LHCN-M2 (cell line): ENCODE measurements around the gene SPON1. TPM values are rescaled to one million over a fixed set of nuclear protein-coding genes. Genes with fewer than 3 reads are reported as not detected.
"Not testable (repeated sequence)": the region's sequence is repeated elsewhere in the genome, so short reads cannot be mapped to it uniquely, and the experiment has no call there.

ENCODE experiments used
- DNase-seq: peaks from one replicate; pipeline ENCODE4 v3.0.0-alpha.2; 2012; ENCODE audit warnings: low read depth
- polyA plus RNA-seq: library from polyadenylated mRNA; unstranded; fragments of >200 nt; gene quantifications from one replicate; pipeline ENCODE4 v1.2.1, GENCODE V29; 2012; ENCODE audit warnings: missing spikeins
- total RNA-seq: library from RNA; depleted of rRNA; stranded (reverse); fragments of >200 nt; gene quantifications from 2 replicates; pipeline ENCODE4 v1.2.3, GENCODE V29; 2014; rRNA removed

SPON1 gene
- not detected in 2 replicates for total RNA-seq
- 0.73 TPM for polyA plus RNA-seq

DNA sequence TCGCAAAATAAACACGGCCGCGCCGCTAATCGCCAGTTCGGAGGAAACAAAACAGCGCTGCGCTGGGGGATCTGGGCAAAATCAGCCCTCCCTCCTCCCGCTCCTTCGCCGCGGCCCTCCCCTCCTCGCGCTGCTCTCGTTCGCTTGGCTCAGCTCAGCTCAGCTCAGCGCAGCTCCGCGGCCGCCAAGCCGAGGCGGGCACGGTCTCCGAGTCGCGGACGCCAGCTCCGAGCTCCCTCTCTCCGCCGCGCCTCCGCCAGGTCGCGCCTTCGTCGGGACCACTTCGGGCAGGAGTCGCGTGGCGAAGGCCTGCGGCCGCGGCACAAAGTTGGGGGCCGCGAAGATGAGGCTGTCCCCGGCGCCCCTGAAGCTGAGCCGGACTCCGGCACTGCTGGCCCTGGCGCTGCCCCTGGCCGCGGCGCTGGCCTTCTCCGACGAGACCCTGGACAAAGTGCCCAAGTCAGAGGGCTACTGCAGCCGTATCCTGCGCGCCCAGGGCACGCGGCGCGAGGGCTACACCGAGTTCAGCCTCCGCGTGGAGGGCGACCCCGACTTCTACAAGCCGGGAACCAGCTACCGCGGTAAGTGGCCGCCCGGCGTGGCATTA is at the start of gene SPON1:
SPON1 (plus strand) TSS at position 162 of the 607 bp plus-strand sequence; CDS start at position 344, 182 bp downstream.
- no peak for DNase-seq

DNA sequence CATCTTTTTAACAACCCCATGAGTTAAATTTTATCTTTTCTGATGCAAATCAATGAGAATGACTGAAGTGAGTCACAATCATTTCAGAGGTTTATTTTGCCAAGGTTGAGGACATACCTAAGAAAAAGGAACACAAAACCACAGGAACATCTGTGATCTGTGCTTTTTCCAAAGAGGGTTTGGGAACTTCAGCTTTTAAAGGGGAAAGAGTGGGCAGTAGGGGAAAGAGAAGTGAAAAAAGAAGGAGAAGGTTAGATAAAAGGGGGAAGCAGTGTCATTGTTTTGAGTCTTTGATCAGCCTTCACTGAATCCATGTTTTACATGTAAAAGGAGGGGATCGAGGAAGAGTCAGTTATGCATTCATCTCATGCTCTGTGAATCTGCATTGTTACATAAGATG is 45.3 kb upstream of the SPON1 start:
- no peak for DNase-seq

DNA sequence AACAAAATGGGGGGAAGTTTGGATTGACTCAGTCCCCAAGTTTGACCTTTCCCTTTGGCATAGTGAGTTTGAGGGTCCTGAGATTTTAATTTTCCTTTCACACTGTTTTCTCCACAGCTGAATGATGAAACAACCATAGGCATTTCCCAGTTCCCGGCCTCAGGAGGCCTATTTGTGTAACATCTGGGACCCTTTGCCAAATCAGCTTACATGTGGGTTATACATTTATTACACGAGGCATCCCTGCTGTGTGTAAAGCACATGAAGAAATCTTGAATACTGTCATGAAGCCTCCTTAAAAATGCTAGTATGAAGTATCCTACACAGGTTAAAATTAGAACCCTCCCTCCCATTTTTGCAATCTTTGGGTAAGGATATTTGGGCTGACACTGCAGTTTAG is 44.6 kb upstream of the SPON1 start:
- DNase-seq: no peak

DNA sequence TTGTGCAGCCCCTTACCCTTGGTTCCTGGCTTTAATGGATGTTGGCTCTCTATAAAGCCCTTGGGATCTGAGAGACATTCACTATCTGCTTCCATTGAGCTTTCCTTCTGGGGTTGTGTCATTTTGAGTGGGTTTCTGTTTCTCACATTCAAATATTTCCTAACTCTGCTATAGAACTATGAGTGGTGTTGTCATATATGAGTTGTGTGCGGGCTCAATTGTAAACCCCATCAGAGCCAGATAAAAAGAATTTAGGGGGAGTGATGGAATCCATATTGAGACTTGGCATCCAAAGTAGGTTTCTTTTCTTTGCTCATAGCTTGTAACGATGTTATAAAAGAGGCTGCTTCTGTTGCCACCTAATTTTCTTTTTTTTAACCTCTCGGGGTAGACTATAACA is 41.8 kb upstream of the SPON1 start:
- DNase-seq: no peak

DNA sequence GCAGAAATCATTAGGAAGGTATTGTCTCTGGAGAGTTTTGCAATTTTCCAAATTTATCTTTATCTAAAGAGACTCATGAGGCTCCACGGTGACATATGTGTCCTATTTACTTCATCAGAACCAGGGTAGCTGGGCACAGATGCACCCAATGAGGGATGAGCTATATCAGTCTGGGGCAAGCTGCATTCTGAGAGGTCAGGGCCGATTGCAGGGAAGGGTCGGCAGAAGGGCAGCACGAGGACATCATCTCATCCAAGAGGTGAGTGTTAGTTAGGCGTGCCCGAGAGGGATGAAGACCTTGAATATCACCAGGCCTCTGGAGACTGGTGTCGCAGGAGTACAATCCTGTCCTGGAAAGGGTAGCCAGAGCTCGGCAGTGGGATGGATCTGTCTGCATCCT is 41.0 kb upstream of the SPON1 start:
- no peak for DNase-seq

DNA sequence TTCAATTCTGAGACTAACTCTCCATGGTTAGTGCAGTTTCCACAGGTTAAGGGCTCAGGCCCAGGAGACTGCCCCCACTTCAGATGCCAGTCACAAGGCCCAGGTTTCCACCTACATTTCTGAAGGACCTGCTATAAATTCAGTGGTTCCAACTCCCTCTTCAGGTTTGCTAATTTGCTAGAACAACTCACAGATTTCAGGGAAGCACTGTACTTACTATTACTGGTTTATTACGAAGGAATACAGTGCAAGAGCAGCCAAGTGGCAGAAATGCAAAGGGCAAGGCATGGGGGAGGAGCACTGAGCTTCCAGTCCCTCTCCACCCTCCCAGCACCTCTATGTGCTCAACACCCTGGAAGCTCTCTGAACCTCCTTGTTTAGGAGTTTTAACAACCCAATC is 39.3 kb upstream of the SPON1 start:
- no peak for DNase-seq

DNA sequence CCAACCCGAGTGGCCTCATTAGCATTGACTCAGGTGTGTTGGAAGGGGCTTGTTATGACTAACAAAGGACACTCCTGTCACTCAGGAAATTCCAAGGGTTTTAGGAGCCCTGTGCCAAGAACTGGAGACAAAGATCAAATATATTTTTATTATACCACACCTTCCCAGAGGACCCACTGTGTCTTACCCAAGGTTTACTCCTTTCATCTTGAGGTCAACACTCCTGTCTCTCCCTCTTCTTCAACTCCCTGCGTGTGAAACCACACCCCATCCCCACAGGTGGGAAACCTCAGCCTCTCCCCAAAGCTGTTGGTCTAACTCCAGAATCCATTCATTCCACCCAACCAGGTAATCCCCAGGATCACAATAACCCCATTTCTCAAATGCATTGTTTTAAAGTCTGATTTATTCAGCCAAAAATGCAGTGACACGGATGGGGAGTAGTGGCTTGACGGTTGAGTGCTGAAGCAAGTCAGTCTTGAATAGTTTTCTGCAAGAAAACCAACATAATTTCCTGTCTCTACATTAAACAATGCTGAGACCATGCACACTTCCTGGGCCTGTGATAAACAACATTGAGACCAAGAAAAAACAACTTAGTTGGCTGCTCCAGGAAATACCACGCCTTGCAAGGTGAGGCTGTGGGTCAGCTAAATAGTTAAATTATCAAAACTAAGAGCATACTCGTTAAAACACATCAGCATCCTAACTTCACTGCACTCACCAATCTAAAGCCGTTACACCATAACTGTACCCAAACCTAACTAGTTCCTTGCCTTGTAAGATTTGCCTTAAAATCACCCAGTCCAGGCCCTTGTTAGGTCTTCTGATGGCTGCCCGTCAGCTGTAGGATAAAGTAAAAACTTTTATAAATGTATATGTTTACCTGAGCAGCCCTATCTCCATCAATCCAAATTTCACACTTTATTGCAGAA is 38.5 kb upstream of the SPON1 start:
- DNase-seq: no peak

DNA sequence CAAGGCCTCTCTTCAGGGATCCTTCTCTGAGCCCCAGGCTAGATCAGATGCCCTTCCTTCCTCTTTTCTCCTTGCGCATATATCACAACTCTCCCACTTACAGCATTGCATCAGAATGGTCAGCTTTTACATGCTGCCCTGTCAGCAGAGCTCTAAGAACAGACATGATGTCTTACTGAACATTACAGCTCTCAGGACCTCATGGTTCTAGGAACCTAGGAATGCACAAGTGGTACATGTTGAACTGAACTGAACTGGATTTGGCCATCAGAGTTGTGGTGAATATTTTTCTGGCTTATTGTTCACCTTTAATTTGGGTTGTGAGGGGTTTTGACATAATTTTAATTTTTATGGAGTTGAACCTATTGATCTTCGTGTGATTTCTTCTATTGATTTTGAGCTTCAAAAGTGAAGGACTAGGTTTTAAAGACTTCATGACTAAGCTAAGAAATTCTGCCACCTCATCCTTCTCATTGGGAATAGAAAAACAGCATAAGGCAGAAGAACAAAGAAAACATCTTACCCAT is 37.7 kb upstream of the SPON1 start:
- no peak for DNase-seq

DNA sequence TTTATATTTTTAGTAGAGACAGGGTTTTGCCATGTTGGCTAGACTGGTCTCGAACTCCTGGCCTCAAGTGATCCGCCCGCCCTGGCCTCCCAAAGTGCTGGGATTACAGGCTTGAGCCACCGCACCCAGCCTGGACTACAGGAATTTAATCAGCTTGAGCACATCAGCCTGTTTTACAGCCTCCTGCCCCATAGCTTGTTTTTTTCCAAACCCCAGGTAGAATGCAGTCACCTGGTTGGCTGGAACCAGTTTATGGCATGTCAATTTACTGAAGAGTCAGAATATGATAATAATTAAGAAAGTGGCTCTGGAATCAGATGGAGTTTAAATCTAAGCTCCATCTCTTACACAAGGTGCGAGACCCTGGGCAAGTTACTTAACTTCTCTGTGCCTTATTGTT is 36.2 kb upstream of the SPON1 start:
- not testable (repeated sequence) for DNase-seq

DNA sequence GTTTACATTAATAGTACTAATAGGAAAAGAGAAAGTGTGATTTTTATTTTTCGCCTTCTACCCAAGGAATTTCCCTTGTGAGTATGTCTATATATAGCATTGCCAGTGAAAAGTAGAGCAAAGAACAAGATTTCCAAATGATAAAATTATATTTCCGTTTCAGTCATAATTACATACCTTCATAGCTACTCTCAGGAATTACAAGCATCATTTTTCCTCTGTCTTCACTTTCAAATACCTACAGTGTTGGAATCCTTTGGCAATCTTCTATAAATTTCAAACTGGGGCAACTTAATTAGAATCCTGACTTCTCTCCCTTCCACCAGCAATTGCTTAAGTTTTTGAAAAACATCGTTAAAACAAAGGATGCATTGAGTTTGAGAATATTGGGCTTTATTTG is 35.5 kb upstream of the SPON1 start:
- DNase-seq: no peak

DNA sequence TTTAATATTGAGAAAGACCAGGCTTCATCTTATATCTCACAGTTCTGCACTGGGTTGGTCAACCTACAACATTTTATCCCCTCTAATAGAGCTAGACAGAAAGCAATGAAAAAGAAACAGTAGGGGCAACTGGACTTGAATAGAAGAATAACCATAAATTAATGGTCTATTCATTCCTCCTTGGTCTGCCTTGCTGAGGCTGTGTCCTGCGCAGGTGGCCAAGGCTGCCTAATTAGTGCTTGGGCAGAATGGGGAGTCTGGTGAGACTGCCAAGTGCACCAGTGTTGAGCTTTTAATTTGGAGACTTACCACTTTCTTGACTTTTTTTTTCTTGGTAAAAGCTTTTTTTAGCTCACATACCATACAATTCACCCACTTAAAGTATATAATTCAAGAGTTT is 35.0 kb upstream of the SPON1 start:
- DNase-seq: no peak

DNA sequence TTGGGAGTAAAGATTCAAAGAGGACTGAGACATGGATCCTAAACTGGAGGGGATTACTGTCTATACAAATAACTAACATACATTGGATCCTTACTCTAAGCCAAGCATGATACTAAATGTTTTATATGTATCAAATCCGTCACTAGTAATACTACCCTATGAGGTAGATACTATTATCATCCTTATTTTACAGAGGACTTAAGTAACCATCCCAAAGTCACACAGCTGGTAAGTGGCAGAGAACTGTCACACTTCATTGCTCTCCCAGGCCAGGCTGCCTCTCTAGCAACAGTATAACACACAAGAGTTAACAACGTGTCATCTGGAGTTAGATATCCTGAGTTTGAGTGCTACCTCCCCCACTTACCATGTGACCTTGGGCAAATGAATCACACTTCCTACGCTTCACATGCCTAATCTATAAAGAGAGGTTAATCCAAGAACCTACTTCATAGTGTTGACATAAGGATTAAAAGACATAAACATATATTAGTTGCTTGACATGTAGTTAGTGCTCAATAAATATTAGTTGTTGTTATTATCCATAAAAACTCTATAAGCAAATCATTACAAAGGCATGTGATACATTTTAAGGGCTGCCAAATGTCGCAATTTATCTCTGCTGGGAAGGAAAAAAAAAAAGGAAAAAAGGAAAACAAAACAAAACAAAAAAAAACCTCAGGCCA is 33.8 kb upstream of the SPON1 start:
- DNase-seq: peak; percentile 63

DNA sequence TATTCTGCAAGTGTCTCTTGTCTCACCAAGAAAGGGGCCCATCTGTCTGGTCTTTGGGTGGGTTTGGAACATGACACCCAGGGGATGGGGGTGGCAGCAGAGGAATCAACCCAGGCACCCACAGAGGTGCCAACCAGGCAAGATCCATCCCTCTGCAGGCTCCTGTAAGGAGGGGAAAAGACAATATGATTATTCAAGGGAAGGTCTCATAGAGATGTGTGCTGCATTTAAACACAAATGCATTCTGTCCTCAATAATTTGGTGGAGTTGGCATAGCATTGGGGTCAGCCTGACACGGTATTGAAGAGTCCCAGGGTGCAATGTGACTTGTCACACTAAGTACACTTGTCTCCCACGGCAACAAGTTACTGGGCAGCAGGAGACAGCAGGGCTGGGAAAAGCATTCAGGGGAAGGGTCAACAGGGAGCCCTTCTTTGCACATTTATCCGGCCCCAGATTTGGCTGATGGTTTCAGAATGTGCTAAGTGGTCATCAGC is 33.1 kb upstream of the SPON1 start:
- DNase-seq: no peak

DNA sequence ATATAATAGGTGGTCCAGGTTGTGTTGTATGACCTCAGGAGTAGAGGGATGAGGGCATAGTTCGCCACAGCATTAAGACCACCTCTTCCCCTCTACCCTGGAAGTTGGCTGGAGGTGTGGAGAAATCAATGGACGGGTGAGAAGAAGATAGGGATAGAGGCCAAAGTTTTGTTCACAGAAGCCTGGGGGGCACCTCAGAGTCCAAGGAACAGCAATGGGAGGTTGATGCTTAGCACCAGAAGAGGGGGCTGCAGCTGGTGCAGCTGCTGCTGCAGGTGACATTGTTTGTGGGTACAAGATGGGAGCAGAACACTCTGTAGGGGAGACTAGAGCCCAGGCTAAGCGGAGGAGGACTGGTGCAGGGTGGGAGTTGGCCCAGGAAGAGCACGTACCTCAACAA is 31.2 kb upstream of the SPON1 start:
- DNase-seq: no peak

DNA sequence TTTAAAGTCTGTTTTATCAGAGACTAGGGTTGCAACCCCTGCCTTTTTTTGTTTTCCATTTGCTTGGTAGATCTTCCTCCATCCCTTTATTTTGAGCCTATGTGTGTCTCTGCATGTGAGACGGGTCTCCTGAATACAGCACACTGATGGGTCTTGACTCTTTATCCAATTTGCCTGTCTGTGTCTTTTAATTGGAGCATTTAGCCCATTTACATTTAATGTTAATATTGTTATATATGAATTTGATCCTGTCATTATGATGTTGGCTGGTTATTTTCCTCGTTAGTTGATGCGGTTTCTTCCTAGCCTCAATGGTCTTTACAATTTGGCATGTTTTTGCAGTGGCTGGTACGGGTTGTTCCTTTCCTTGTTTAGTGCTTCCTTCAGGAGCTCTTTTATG is 25.4 kb upstream of the SPON1 start:
- DNase-seq: not testable (repeated sequence)

DNA sequence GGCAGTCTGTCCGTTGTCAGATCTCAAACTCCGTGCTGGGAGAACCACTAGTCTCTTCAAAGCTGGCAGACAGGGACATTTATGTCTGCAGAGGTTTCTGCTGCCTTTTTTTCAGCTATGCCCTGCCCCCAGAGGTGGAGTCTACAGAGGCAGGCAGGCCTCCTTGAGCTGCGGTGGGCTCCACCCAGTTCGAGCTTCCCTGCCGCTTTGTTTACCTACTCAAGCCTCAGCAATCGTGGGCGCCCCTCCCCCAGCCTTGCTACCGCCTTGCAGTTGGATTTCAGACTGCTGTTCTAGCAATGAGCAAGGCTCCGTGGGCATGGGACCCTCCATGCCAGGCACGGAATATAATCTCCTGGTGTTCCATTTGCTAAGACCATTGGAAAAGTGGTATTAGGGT is 23.7 kb upstream of the SPON1 start:
- DNase-seq: not testable (repeated sequence)

DNA sequence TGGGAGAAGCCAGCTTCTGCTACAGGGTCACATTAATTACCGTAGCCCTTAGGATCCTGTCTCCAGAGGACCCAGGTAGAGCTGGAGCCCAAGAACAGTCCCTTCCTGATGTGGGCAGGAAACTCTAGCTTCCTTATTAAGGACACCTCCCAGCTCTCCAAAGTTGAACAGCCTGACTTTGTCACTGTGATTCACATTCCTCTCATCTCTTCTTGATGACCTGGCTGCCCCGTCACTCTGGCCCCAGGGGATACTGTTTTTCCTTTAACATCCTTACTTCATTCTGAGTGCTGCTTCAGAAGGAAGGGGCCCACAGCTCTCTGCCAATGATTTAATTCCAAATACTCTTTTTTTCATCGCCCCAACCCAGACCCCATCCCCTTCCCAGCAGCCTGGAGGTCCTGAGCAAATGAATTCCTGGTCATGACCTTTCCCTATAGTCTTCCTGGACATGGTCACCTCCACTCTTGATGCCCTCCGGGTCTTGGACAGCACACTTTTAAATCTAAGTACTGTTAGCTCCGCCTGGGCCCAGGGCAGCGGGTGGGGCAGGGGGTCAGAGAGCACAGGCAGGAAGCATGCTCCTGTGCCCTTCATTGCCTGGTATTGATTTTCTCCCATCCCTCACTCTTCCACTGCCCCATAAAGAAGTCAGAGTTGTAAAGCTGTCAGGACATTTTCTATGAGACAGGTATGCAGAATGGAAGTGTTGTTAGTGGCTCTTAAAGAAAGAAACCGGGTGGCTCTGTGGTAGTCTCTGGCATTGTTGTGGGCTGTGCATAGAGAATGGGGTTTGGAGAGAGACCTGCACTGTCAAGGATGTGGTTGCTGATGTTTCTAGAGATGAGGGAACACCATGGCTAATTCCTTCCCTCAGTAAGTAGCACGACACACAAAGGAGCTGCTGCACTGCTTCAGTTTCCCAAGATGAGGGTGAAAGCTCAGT is 22.3 kb upstream of the SPON1 start:
- peak; percentile 47 for DNase-seq

DNA sequence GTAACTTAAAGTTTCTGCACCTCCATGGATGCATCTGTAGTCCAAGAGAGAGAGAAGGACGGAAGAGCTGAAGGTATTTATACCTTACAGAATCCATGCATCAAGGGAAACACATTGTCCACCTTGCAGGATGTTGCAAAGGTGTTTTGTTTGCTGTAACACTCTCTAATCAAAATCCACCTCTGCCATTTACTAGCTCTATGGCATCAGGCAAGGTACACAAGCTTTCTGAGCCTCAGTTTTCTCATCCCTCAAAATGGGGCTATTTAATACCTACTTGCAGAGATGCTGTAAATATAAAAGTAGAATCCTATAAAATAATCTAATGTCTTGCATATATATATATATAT is 21.6 kb upstream of the SPON1 start:
- no peak for DNase-seq

DNA sequence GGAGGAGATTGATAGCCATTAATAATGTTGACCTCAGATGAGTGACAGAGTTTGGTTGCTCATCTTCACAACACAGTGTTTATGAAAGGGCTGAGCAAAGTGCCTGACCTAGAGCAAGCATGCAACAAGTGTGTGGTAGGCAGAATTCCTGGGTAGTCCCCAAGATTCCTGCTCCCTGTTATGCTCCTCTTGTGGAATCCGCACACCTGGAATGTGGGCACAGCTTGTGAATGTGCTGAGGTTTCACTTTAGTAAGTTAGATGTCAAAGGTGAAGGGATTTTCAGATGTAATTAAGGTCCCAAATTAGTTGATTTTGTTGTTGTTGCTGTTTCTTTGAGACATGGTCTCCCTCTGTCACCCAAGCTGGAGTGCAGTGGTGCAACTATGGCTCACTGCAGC is 20.7 kb upstream of the SPON1 start:
- DNase-seq: no peak

DNA sequence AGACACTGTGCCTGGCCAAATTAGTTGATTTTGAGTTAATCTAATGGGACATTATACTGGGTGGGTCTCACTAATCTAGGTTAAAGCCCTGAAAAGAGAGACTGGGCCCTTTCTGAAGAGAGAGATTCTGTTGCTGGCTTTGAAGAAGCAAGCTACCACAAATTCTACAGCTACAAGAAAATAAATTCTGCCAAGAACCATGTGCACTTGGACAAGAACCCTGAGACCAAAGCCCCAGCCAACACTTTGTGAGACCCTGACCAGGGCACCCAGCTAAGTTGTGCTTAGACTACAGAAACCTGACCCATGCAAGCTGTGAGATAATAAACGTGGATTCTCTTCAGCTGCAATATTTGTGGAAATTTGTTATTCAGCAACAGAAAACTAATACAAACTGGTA is 20.1 kb upstream of the SPON1 start:
- no peak for DNase-seq

DNA sequence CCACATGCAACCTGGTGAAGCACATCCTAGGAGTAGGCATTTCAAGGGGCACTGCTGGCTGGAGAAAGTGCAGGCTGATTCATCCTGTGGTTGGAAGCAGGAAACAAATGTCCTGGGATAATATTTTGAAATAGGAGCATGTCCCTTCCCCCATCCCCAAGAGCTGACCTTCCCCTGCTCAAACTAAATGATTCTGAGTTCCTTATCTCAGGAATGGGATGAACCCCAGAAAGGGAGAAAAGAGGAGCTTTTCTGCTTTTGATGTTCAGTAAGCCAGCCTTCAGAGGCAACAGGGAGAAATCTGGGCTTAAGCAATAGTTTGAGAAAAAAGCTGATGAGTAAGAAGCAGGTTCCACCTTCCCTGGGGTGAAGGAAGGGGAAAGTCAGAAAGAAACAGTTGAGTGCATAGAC is 19.5 kb upstream of the SPON1 start:
- peak; percentile 73 for DNase-seq
